Esophagus muscularis mucosa (tissue), 4 donors: ENCODE data around the gene LAPTM5.

Source experiments
- EP300 ChIP-seq: sonication (generic); formaldehyde crosslinking; IDR thresholded peaks from one replicate; pipeline ENCODE4 v1.6.1; 2017; ENCODE audit warnings: antibody characterized with exemption
- POLR2A ChIP-seq: fragments of 450-650 bp; IDR thresholded peaks from one replicate; pipeline ENCODE4 v1.6.1; 2017; ENCODE audit warnings: antibody characterized with exemption, moderate library complexity, mild to moderate bottlenecking, low read depth
- POLR2AphosphoS5 ChIP-seq, 2 donors: sonication (generic); formaldehyde crosslinking; IDR thresholded peaks; one replicate each; pipeline ENCODE4 v1.6.1; 2017; ENCODE audit warnings: antibody characterized with exemption in 2 of 2
- TF ChIP-seq, protein P1 (sequence below), 3 experiments: fragments of 200-600 bp in 2 of 3; fragments of 450-650 bp in 1 of 3; sonication (generic) in 2 of 3; IDR thresholded peaks; one replicate each; pipeline ENCODE4 v1.5.1; 2017 to 2019; ENCODE audit warnings: antibody characterized with exemption in 3 of 3, mild to moderate bottlenecking in 2 of 3, moderate library complexity in 1 of 3

- TF ChIP-seq, protein P1, sequence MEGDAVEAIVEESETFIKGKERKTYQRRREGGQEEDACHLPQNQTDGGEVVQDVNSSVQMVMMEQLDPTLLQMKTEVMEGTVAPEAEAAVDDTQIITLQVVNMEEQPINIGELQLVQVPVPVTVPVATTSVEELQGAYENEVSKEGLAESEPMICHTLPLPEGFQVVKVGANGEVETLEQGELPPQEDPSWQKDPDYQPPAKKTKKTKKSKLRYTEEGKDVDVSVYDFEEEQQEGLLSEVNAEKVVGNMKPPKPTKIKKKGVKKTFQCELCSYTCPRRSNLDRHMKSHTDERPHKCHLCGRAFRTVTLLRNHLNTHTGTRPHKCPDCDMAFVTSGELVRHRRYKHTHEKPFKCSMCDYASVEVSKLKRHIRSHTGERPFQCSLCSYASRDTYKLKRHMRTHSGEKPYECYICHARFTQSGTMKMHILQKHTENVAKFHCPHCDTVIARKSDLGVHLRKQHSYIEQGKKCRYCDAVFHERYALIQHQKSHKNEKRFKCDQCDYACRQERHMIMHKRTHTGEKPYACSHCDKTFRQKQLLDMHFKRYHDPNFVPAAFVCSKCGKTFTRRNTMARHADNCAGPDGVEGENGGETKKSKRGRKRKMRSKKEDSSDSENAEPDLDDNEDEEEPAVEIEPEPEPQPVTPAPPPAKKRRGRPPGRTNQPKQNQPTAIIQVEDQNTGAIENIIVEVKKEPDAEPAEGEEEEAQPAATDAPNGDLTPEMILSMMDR (IDR thresholded peaks at IDR 0.05) = no peak
- TF ChIP-seq POLR2A (no peak), EP300 (no peak), POLR2AphosphoS5 (IDR thresholded peaks at IDR 0.05) (no peak)
Measured at GRCh38 chr1:30752651-30752908, 5.0 kb downstream of the LAPTM5 start.
